T follicular helper cell (primary cell): Measurements from ENCODE around the gene ACSL5.

Experiments
- DNase-seq: peaks from one replicate; pipeline ENCODE4 v3.0.0-alpha.2; 2020; ENCODE audit warnings: low read depth

The ACSL5 gene

GRCh38 chr10:112409755-112410154, 35.8 kb downstream of the ACSL5 start:
- no peak for DNase-seq

DNA sequence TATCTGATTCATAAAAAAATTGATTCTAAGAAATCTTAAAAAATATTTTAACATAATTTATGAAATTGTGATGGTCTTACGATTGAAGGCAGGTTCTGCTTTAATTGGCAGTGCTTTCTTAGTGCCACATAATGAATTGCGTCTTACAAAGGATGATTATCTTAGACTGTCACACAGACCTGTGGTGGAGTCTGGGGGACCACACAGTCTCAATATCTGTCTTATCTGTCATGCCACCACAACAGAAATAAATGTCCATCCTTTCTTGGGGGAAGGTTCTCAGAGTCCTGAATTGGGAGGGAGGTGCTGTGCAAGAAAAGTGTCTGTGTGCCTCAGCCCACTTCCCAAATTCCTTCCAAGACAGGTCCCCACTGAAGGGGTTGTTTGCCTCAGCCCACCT, 38.8 kb downstream of the ACSL5 start:
- no peak for DNase-seq

DNA sequence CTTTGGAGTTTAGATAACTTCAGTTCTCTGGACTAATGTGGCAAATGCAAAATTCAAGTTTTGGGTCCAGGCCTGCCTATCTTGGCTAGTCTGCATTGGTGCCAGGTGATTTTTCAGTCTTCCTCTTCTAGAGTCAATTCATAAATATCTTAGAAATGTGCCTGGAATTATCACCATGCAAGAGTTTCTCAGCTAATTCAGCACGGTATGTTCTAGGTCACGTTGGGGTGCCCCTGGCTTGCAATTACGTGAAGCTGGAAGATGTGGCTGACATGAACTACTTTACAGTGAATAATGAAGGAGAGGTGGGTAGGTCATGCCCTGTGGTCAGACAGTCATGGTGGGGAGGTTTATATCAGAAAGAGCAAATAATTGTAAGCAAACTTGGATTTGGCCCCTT, 47.8 kb downstream of the ACSL5 start:
- no peak for DNase-seq

DNA sequence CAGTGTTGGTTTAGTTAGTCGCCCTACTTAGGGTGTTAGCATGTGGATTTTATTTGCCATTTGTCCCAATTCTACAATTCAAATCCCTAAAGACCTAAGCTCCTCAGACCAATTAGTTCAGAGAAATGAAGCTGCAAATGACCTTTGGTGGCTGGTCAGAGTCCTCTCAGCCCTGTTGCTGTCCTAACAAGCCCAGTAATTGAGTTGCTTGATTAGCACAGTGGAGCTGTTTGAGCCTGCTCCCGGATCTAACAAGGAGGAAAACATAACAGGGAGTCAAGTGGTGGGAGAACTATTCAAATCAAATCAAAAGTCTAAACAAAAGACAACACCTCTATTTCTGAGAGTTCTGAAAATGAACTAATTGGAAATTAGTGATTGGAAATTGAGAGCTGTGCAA, 50.7 kb downstream of the ACSL5 start:
- DNase-seq = no peak

GRCh38 chr10:112426111-112426510, 52.2 kb downstream of the ACSL5 start:
- no peak for DNase-seq

- no peak for DNase-seq
These were observed 55.2 kb downstream of the ACSL5 start for GRCh38 chr10:112429147-112429546.

- DNase-seq = no peak
These were observed 55.8 kb downstream of the ACSL5 start for GRCh38 chr10:112429654-112430230.

DNA sequence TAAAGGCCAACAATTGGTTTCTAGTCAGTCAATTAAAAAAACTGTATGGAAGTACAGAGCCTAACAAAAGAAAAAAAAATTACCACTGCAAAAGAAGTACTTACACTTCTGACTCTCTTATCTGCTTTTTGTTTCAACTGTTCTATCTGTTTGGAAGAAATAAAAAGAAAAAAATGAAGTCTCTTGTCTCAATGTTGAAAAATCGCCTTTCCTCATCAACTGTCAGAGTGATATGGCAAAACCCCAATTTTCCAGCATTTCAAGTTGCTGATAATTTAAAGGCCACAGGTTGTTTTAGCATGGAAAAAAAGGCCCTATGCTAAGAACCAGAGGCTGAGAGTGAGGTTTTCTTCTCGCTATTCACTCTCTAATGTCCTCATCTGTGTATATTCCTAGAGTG, 59.2 kb downstream of the ACSL5 start:
- DNase-seq = no peak

- no peak for DNase-seq
These were observed 61.2 kb downstream of the ACSL5 start for GRCh38 chr10:112434988-112435619.

GRCh38 chr10:112438356-112438755, 64.4 kb downstream of the ACSL5 start:
- DNase-seq = no peak

DNA sequence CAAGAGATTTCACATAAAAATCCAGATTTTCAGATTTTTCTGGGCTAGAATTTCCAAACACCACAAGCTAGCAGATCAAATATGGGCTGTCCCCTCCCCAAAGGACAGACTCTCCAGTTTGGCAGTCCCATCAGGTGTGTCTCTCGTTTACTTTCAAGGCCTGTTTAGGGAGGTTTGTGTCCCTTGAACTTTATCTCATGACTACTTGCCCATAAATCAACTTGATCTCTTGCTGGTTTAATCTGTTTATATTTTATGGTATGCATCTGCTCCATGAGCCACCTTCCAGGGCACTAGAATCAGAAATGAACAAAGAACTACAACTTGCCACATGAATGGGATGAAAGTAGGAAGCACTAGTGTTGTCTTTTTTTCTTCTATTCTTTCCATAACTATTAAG, 67.6 kb downstream of the ACSL5 start:
- DNase-seq = no peak

DNA sequence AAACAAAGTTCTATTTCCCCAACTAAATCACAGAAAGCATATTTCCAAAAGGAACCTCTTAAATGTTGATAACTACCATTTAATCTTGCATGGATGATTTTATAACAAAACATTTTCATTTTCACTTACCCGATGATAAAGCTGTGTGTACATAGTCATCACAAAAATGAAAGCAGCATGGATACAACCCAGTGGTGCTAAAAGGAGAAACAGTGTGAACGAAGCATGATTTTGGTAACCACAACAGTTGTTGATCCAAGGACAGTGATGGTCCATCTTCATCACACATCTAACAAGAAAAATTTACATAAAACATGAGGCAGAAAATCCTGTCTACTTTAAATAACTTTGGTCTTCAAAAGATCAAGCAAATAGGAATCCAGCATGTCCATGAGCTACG, 68.1 kb downstream of the ACSL5 start:
- DNase-seq = no peak

- no peak for DNase-seq
These were observed 72.3 kb downstream of the ACSL5 start for GRCh38 chr10:112446055-112446854.

DNA sequence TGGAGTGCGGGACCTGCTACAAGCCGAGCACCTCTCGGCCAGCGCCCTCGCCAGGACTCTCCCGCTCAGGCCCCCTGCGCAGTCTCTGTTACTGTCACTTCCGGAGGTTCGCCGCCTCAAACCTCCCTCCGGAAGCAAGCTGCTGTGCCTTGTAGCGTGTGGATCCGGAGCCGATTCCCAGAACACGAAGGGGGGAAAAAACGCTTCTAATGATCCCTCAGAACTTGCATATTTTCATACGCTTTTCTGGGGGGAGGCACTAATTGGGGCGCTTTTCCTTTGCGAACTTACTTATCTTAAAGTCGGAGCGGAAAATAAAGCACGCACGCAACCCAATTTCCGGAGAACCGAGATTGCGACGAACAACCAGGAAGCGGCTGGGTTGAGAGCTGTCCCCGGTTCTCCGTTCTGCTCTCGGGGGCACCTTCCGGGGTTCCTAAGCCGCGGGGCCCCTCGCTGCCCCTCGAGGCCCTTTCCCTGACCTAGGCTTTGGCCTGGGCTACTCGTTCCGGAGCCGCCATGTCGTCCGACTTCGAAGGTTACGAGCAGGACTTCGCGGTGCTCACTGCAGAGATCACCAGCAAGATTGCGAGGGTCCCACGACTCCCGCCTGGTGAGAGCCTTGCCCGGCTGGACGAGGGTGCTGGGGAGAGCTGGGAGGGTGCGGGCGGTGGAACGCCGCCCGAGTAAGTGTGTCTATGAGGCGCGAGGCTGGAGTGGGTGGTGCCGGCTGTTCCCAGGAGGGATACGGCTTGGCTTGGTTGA, 73.1 kb downstream of the ACSL5 start, which contains the start of the genes VTI1A and ZDHHC6:
Gene VTI1A (plus strand): TSS at position 361 of the 765 bp plus-strand sequence. CDS start 159 bp downstream, at position 520.
Gene ZDHHC6 (minus strand): TSS at position 60 of the 765 bp plus-strand sequence. CDS start 1,478 bp downstream, outside the sequence.
- DNase-seq = peak; percentile 71

GRCh38 chr10:112447620-112447928, 73.7 kb downstream of the ACSL5 start:
- DNase-seq = no peak

DNA sequence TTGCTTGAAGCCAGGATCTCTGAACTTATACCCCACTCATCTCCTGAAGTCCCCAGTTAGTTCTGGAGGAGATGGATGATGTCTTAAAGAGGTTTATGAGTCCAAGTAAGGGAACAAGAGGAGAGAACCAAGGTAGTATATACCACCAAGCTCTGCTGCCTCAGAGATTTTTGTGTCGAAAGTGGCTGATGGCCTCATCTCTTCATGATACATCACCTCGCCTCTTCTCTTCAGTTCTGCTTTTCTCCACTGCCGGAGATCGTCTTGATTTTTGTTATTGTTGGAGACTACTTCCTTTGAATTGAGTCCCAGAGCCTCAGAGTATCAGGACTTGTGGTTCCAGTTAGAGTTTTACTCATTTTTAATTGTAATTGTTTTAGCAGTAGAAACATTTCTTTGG, 75.0 kb downstream of the ACSL5 start:
- DNase-seq = no peak

DNA sequence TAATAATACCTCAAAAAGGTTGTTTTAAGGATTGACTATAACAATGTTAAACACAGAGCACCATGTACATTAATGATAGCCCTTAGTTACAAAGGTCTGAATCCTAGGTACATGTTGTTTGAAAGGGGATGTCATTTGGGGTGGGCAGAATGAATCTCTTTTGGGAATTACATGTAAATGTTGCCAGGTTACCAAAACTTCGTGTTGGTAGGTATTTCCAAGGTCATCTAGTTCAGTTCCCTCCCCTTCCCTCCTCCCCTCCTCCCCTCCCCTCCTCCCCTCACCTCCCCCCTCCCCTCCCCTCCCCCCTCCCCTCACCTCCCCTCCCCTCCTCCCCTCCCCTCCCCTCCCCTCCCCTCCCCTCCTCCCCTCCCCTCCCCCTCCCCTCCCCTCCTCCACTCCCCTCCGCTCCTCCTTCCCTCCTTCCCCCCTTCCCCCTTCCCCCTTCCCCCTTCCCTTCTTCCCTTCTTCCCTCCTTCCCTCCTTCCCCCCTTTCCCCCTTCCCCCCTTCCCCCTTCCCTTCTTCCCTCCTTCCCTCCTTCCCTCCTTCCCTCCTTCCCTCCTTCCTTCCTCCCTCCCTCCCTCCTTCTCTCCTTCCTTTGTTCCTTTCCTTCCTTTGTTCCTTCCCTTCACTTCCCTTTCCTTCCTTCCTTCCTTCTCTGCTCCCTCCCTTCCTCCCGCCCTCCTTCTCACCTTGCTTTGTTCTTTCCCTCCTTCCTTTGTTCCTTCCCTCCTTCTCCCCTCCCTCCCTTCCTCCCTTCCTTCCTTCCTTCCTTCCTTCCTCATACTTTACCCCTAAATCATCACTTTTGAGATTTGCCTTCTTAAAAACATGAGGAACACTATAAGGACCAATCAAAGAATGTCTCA, 81.2 kb downstream of the ACSL5 start:
- no peak for DNase-seq

GRCh38 chr10:112456533-112456932, 82.6 kb downstream of the ACSL5 start:
- DNase-seq = no peak

GRCh38 chr10:112460366-112460765, 86.5 kb downstream of the ACSL5 start:
- no peak for DNase-seq

- no peak for DNase-seq
These were observed 87.3 kb downstream of the ACSL5 start for GRCh38 chr10:112461029-112461887.
